ENCODE data around the gene CYP4V2. TPM values are rescaled to one million over a fixed set of nuclear protein-coding genes. Genes with fewer than 3 reads are reported as not detected.
A peak's percentile ranks its signal among the peaks of the same experiment; 100 is the strongest.

CYP4V2 gene
- total RNA-seq, 1 donor from 2014 or later: 5.7 TPM

GRCh38 chr4:186225848-186226247, 34.5 kb downstream of the CYP4V2 start:
- no peaks in the 10 kb centered on the region for H3K27me3 ChIP-seq (ENCODE audit: control insufficient read depth in 3 of 3, insufficient read depth in 3 of 3, low read length in 3 of 3)
- peaks cover 0 to 2% (median 0%) of the 10 kb centered on the region in 3 donors for H3K36me3 ChIP-seq (ENCODE audit: control insufficient read depth in 3 of 3, insufficient read depth in 3 of 3, low read length in 3 of 3)
- H3K27ac ChIP-seq (ENCODE audit: low read depth, low read length): no peak overlapping the region
- H3K9ac ChIP-seq (ENCODE audit: low read depth in 1 of 3, low read length in 3 of 3): no peak overlapping the region
- H3K4me1 ChIP-seq (ENCODE audit: control insufficient read depth in 3 of 3, insufficient read depth in 3 of 3, low read length in 3 of 3): peaks cover 0 to 6% (median 3%) of the 10 kb centered on the region in 3 donors
- no peak overlapping the region for H3K4me3 ChIP-seq (ENCODE audit: low read length in 3 of 3)
- peaks cover 0 to 5% (median 2%) of the 10 kb centered on the region in 3 donors for H3K9me3 ChIP-seq (ENCODE audit: control insufficient read depth in 3 of 3, low read length in 3 of 3)

GRCh38 chr4:186226521-186227189, 35.3 kb downstream of the CYP4V2 start:
- Histone ChIP-seq H3K9ac (ENCODE audit: low read depth in 1 of 3, low read length in 3 of 3) (no peak overlapping the region), H3K27ac (ENCODE audit: low read depth, low read length) (no peak overlapping the region), H3K4me1 (ENCODE audit: control insufficient read depth in 3 of 3, insufficient read depth in 3 of 3, low read length in 3 of 3) (peaks cover 0 to 6% (median 3%) of the 10 kb centered on the region in 3 donors), H3K9me3 (ENCODE audit: control insufficient read depth in 3 of 3, low read length in 3 of 3) (peaks cover 0 to 5% (median 2%) of the 10 kb centered on the region in 3 donors), H3K36me3 (ENCODE audit: control insufficient read depth in 3 of 3, insufficient read depth in 3 of 3, low read length in 3 of 3) (peaks cover 0 to 2% (median 0%) of the 10 kb centered on the region in 3 donors), H3K4me3 (ENCODE audit: low read length in 3 of 3) (no peak overlapping the region), H3K27me3 (ENCODE audit: control insufficient read depth in 3 of 3, insufficient read depth in 3 of 3, low read length in 3 of 3) (no peaks in the 10 kb centered on the region)

- H3K27me3 ChIP-seq (ENCODE audit: control insufficient read depth in 3 of 3, insufficient read depth in 3 of 3, low read length in 3 of 3): no peaks in the 10 kb centered on the region
- H3K27ac ChIP-seq (ENCODE audit: low read depth, low read length): no peak within 1 kb of the TSS
- H3K9ac ChIP-seq (ENCODE audit: low read depth in 1 of 3, low read length in 3 of 3): no peak within 1 kb of the TSS
- H3K36me3 ChIP-seq (ENCODE audit: control insufficient read depth in 3 of 3, insufficient read depth in 3 of 3, low read length in 3 of 3): peaks cover 0 to 2% (median 0%) of the 10 kb centered on the region in 3 donors
- H3K4me1 ChIP-seq (ENCODE audit: control insufficient read depth in 3 of 3, insufficient read depth in 3 of 3, low read length in 3 of 3): peaks cover 0 to 6% (median 3%) of the 10 kb centered on the region in 3 donors
- peak within 1 kb of the TSS in 1 of 3 donors; percentile 31 for H3K4me3 ChIP-seq (ENCODE audit: low read length in 3 of 3)
- peaks cover 0 to 5% (median 2%) of the 10 kb centered on the region in 3 donors for H3K9me3 ChIP-seq (ENCODE audit: control insufficient read depth in 3 of 3, low read length in 3 of 3)
Measured at GRCh38 chr4:186227221-186227620, 35.9 kb downstream of the CYP4V2 start, which contains the start of gene KLKB1. Gene KLKB1, plus strand, starts transcription at chr4:186227507. Its CDS starts 689 bp downstream, at chr4:186228196.

- Histone ChIP-seq H3K4me3 (ENCODE audit: low read length in 3 of 3) (peak overlapping the region in 1 of 3 donors; percentile 31), H3K27me3 (ENCODE audit: control insufficient read depth in 3 of 3, insufficient read depth in 3 of 3, low read length in 3 of 3) (no peaks in the 10 kb centered on the region), H3K36me3 (ENCODE audit: control insufficient read depth in 3 of 3, insufficient read depth in 3 of 3, low read length in 3 of 3) (peaks cover 0 to 2% (median 0%) of the 10 kb centered on the region in 3 donors), H3K9me3 (ENCODE audit: control insufficient read depth in 3 of 3, low read length in 3 of 3) (peaks cover 0 to 5% (median 2%) of the 10 kb centered on the region in 3 donors), H3K27ac (ENCODE audit: low read depth, low read length) (no peak overlapping the region), H3K4me1 (ENCODE audit: control insufficient read depth in 3 of 3, insufficient read depth in 3 of 3, low read length in 3 of 3) (peaks cover 0 to 6% (median 3%) of the 10 kb centered on the region in 3 donors), H3K9ac (ENCODE audit: low read depth in 1 of 3, low read length in 3 of 3) (no peak overlapping the region)
Measured at GRCh38 chr4:186227744-186228513, 36.6 kb downstream of the CYP4V2 start.

- Histone ChIP-seq H3K9ac (ENCODE audit: low read depth in 1 of 3, low read length in 3 of 3) (no peak overlapping the region), H3K27ac (ENCODE audit: low read depth, low read length) (no peak overlapping the region), H3K4me3 (ENCODE audit: low read length in 3 of 3) (peak overlapping the region in 1 of 3 donors; percentile 31), H3K4me1 (ENCODE audit: control insufficient read depth in 3 of 3, insufficient read depth in 3 of 3, low read length in 3 of 3) (peaks cover 0 to 6% (median 3%) of the 10 kb centered on the region in 3 donors), H3K36me3 (ENCODE audit: control insufficient read depth in 3 of 3, insufficient read depth in 3 of 3, low read length in 3 of 3) (peaks cover 0 to 2% (median 0%) of the 10 kb centered on the region in 3 donors), H3K27me3 (ENCODE audit: control insufficient read depth in 3 of 3, insufficient read depth in 3 of 3, low read length in 3 of 3) (no peaks in the 10 kb centered on the region), H3K9me3 (ENCODE audit: control insufficient read depth in 3 of 3, low read length in 3 of 3) (peaks cover 0 to 5% (median 2%) of the 10 kb centered on the region in 3 donors)
Measured at GRCh38 chr4:186228514-186228894, 37.1 kb downstream of the CYP4V2 start.

- Histone ChIP-seq H3K27ac (ENCODE audit: low read depth, low read length) (no peak overlapping the region), H3K4me3 (ENCODE audit: low read length in 3 of 3) (no peak overlapping the region), H3K27me3 (ENCODE audit: control insufficient read depth in 3 of 3, insufficient read depth in 3 of 3, low read length in 3 of 3) (no peaks in the 10 kb centered on the region), H3K9ac (ENCODE audit: low read depth in 1 of 3, low read length in 3 of 3) (no peak overlapping the region), H3K36me3 (ENCODE audit: control insufficient read depth in 3 of 3, insufficient read depth in 3 of 3, low read length in 3 of 3) (peaks cover 0 to 7% (median 0%) of the 10 kb centered on the region in 3 donors), H3K9me3 (ENCODE audit: control insufficient read depth in 3 of 3, low read length in 3 of 3) (no peaks in the 10 kb centered on the region), H3K4me1 (ENCODE audit: control insufficient read depth in 3 of 3, insufficient read depth in 3 of 3, low read length in 3 of 3) (no peaks in the 10 kb centered on the region)
Measured at GRCh38 chr4:186234367-186234766, 43.0 kb downstream of the CYP4V2 start.

- no peaks in the 10 kb centered on the region for H3K27me3 ChIP-seq (ENCODE audit: control insufficient read depth in 3 of 3, insufficient read depth in 3 of 3, low read length in 3 of 3)
- H3K27ac ChIP-seq (ENCODE audit: low read depth, low read length): no peak overlapping the region
- H3K9ac ChIP-seq (ENCODE audit: low read depth in 1 of 3, low read length in 3 of 3): no peak overlapping the region
- H3K9me3 ChIP-seq (ENCODE audit: control insufficient read depth in 3 of 3, low read length in 3 of 3): no peaks in the 10 kb centered on the region
- peaks cover 0 to 8% (median 3%) of the 10 kb centered on the region in 3 donors for H3K36me3 ChIP-seq (ENCODE audit: control insufficient read depth in 3 of 3, insufficient read depth in 3 of 3, low read length in 3 of 3)
- H3K4me1 ChIP-seq (ENCODE audit: control insufficient read depth in 3 of 3, insufficient read depth in 3 of 3, low read length in 3 of 3): no peaks in the 10 kb centered on the region
- H3K4me3 ChIP-seq (ENCODE audit: low read length in 3 of 3): no peak overlapping the region
Measured at GRCh38 chr4:186236126-186236525, 44.8 kb downstream of the CYP4V2 start.

GRCh38 chr4:186240452-186240847, 49.1 kb downstream of the CYP4V2 start:
- Histone ChIP-seq H3K36me3 (ENCODE audit: control insufficient read depth in 3 of 3, insufficient read depth in 3 of 3, low read length in 3 of 3) (peaks cover 0 to 6% (median 3%) of the 10 kb centered on the region in 3 donors), H3K9me3 (ENCODE audit: control insufficient read depth in 3 of 3, low read length in 3 of 3) (no peaks in the 10 kb centered on the region), H3K9ac (ENCODE audit: low read depth in 1 of 3, low read length in 3 of 3) (no peak overlapping the region), H3K27me3 (ENCODE audit: control insufficient read depth in 3 of 3, insufficient read depth in 3 of 3, low read length in 3 of 3) (no peaks in the 10 kb centered on the region), H3K4me3 (ENCODE audit: low read length in 3 of 3) (no peak overlapping the region), H3K4me1 (ENCODE audit: control insufficient read depth in 3 of 3, insufficient read depth in 3 of 3, low read length in 3 of 3) (no peaks in the 10 kb centered on the region), H3K27ac (ENCODE audit: low read depth, low read length) (no peak overlapping the region)

GRCh38 chr4:186240848-186241491, 49.6 kb downstream of the CYP4V2 start:
- no peak overlapping the region for H3K9ac ChIP-seq (ENCODE audit: low read depth in 1 of 3, low read length in 3 of 3)
- H3K4me3 ChIP-seq (ENCODE audit: low read length in 3 of 3): no peak overlapping the region
- H3K27ac ChIP-seq (ENCODE audit: low read depth, low read length): no peak overlapping the region
- H3K27me3 ChIP-seq (ENCODE audit: control insufficient read depth in 3 of 3, insufficient read depth in 3 of 3, low read length in 3 of 3): no peaks in the 10 kb centered on the region
- no peaks in the 10 kb centered on the region for H3K9me3 ChIP-seq (ENCODE audit: control insufficient read depth in 3 of 3, low read length in 3 of 3)
- H3K4me1 ChIP-seq (ENCODE audit: control insufficient read depth in 3 of 3, insufficient read depth in 3 of 3, low read length in 3 of 3): no peaks in the 10 kb centered on the region
- peaks cover 0 to 6% (median 3%) of the 10 kb centered on the region in 3 donors for H3K36me3 ChIP-seq (ENCODE audit: control insufficient read depth in 3 of 3, insufficient read depth in 3 of 3, low read length in 3 of 3)
